H1 (cell line): ENCODE data around the gene VSX2. TPM values are rescaled to one million over a fixed set of nuclear protein-coding genes. Genes with fewer than 3 reads are reported as not detected.

ENCODE experiments used
- BRCA1 ChIP-seq: IDR thresholded peaks from 2 replicates; pipeline ENCODE4 v1.6.1; 2012; ENCODE audit warnings: low read depth, low read length, improper control_type of control experiment
- JUN ChIP-seq: IDR thresholded peaks from 2 replicates; pipeline ENCODE4 v1.6.1; 2011; ENCODE audit warnings: low read depth, mild to moderate bottlenecking, improper control_type of control experiment, low read length
- KDM5A ChIP-seq: fragments of 200-600 bp; IDR thresholded peaks from 2 replicates; pipeline ENCODE4 v1.7.1; 2012; ENCODE audit warnings: mild to moderate bottlenecking, low read length, inconsistent platforms, mixed read lengths
- RFX5 ChIP-seq: IDR thresholded peaks from 2 replicates; pipeline ENCODE4 v1.6.1; 2011; ENCODE audit warnings: low read depth, low read length, improper control_type of control experiment, borderline replicate concordance
- SRF ChIP-seq: IDR thresholded peaks from 2 replicates; pipeline ENCODE4 v1.6.1; 2011; ENCODE audit warnings: mild to moderate bottlenecking, low read depth, low read length, moderate library complexity
- TAF1 ChIP-seq: IDR thresholded peaks from 2 replicates; pipeline ENCODE4 v1.6.1; 2011; ENCODE audit warnings: mild to moderate bottlenecking, low read depth, low read length
- TEAD4 ChIP-seq: IDR thresholded peaks from 2 replicates; pipeline ENCODE4 v1.6.1; 2012; ENCODE audit warnings: low read depth, low read length, inconsistent platforms, mixed read lengths
- YY1 ChIP-seq: IDR thresholded peaks from 2 replicates; pipeline ENCODE4 v1.6.1; 2011; ENCODE audit warnings: low read depth, mild to moderate bottlenecking, low read length
- ZNF274 ChIP-seq: IDR thresholded peaks from 2 replicates; pipeline ENCODE4 v1.7.0; 2012; ENCODE audit warnings: low read length, borderline replicate concordance; ENCODE audit errors: extremely low read depth
- polyA plus RNA-seq, 7 experiments: library from polyadenylated mRNA; depleted of rRNA in 3 of 7; stranded (reverse) in 5 of 7; unstranded in 2 of 7; fragments of >200 nt in 5 of 7; fragments of 200-250 nt in 2 of 7; gene quantifications; 1 replicate in 5 of 7; 2 replicates in 1 of 7; 4 replicates in 1 of 7; pipeline versions ENCODE4 v1.2.1 to v1.2.3, GENCODE V29; 2011 to 2013; ENCODE audit warnings: missing spikeins in 2 of 7, mixed read lengths in 2 of 7
- total RNA-seq: library from RNA; stranded (reverse); fragmentation: NEBNext Ultra II Directional; extraction: Animal tissue kit (Norgen Biotek cat#: 25700); gene quantifications from 2 replicates; pipeline ENCODE4 v1.2.1, GENCODE V29; 2021

VSX2 gene
- total and polyA plus RNA-seq, 2 of the 8 experiments (the other 6 are each of a cell fraction or from before 2014, with no cell fraction given), result 0.08 to 0.22 TPM

DNA sequence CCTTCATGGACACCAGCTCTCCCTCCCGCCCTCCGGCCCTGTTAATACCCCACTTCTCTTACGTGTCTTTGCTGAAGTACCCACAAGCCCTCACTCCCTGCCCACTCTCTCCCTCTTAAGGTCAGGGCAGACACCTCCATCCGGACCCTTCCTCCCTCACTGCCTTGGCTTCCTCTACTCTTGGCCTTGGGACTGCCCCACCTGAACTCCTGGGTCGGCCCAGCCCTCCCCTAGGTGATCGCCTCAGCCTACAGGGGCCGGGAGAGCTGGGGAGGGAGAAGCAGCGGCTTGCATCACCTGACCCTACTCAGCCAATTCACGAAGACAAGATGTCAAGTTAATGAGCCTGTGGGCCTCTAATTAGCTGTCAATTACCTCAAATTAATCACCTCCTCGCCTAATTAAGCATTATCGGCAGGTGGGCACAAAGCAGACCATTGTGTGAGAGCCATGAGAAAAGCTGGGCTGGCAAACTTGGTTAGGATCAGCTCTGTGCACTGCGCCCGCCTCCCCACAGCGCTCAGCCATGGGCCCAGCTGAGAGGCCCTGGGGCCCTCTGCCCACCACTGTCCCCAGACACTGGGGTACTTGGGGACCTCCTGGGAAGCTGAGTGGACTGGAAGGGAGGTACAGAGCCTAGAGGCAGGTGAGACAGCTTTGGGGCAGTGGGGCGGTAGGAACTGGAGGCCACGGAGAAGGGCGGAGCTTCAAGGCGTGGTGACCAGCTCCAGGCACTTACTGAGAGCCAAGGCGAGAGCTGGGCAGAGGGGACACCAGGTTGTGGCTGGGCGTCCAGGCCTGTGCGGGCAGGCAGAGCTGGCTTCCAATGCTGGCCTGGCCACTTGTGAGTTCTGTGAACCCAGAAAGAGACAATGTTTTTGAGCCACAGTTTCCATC is 25.1 kb upstream of the VSX2 start (continued):
- TF ChIP-seq KDM5A (no peak), BRCA1 (no peak), TAF1 (no peak), ZNF274 (no peak), JUN (no peak), SRF (no peak), YY1 (no peak), RFX5 (no peak), TEAD4 (no peak)
- TF ChIP-seq, all 59 proteins: peak for 0
